NCI-H2171 (cell line): Measurements from ENCODE around the gene STRA6.

Experiments used
- DNase-seq: peaks from one replicate; lab custom pipeline; 2025; lab: John Stamatoyannopoulos, UW

STRA6 gene

DNA sequence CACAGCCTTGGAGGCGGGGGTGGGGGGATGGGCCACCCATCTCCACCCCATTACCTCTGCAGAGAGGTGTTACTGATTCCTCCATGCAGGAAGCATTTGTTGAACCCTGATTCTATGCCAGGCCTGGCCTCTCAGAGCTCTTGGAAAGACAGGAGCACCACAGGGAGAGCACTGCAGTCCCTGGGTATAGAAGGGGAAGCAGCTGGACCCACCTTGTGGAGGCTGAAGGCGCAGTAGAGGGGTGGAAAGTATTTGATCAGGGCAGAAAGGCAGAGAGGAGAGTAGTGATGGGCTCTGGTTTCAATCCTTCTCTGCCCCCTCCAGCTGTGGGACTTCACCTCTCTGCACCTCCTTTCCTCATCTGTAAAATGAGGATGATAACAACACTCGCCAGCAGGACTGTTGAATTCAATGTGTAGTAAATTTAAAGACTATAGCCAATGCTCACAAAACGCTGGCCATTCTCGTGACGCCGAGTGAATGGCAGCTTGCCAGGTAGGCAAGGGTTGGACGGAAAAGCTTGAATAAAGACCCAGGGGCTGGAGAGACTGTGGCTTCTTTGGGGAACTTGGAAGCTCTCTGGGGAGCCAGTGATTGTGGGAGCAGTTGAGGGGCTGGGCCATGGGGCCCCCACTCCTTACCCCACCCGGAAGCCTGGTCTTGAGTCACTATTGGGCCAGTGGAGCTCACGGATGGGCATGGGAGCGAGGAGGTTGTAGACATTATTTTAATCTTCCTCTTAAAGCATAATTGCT, 25.6 kb upstream of the STRA6 start:
- DNase-seq: no peak

GRCh38 chr15:74226761-74227540, 24.4 kb upstream of the STRA6 start:
- DNase-seq: peak; percentile 70

DNA sequence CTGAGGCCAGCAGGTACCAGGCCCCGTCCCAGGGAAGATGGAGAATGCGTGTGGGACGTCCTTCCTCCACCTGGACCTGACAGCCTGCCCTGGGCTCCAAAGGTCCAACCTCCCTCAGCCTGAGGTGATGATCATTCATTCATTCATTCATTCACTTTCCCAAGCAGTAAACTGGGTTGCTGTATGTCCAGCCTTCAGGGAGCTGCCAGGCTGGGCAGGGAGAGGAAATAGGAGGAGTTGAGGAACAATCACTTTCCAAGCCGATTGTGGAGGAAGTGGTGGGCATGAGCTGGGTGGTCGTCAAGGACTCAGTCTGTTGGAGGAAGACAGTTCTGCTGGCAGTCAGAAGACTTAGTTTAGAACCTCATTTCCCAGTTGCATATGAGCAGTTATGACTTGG, 23.3 kb upstream of the STRA6 start:
- DNase-seq: no peak

DNA sequence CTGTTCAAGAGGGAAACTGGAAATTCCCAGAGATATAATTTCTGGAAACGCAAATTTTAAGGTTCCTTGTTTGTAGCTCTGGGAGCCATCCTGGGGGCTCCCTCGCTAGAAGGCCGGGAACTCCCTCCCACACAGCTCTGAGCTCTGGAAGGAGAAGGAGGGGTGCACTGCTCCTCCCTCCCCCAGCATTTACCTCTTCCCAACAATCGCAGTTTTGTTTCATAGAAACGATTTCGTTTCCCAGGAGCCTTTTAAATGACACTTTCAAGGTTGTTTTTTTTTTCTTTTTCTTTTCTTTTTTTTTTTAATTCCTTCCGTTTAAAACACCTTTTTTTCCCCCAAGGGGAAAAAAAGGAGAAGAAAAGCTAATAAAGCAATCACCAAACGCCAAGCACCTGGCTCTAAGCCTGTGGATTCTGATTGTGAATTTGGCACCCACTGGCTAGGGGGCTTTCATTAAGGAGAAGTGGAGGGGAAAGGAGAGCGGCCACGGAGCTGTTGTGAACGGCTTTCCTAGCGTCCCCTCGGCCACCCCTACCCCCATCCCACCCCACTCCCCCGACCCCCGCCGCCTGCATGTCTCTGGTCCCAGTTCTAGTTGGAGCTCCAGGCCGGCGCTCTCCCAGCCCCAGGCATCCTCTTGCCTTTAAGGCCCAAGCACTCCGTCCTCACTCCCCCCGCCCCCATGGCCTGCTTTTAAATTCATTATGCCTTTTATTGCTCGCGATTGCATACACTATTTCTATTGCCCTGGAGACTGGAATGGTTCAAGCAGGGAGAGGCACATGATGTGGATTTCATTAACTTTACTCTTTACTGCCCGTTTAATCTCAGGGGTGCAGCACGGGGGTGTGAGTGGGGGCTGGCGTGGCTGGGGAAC, 19.9 kb upstream of the STRA6 start:
- DNase-seq: no peak

DNA sequence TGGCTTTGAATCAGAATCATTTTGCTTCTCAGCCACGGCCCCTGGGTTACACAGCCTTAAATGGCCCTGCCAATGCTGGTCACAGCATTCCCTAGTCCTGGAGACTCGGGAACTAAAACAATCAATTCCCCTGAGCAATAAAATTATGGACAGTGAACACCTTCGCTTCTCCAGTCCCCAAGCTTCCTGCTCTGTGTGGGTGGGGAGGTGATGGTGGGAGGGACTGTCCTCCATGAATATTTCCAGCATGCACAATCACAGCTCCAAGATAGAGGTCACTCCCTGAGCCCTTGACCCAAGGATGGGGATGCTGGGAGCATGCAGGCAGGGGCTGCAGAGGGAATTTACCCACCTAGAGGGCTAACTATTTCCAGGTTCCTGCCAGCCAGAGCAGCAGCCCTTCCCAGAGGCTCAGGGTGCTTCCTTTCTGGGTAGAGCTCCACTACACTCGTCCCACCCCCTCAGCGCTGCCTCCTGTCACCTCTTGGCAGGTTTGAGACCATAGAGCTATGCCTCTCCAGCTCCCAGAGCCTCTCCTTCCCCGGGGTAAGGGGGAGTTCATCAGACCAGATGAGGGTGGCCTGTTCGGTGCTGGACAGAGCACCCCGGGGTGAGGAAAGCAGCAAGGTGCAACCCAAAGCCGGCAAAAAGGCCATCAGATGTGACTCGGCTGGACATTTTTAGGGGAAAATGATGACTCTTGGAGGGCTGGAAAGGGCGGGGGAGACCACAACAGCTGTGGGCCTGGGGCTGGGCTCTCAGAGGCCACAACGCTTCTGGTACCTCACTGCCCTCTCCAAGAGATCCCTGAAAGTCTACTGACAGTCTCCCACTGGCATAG, 19.0 kb upstream of the STRA6 start:
- DNase-seq: no peak

- no peak for DNase-seq
Observed at GRCh38 chr15:74220475-74221248, 18.1 kb upstream of the STRA6 start.

GRCh38 chr15:74217907-74218885, 15.6 kb upstream of the STRA6 start:
- peak; percentile 89 for DNase-seq

DNA sequence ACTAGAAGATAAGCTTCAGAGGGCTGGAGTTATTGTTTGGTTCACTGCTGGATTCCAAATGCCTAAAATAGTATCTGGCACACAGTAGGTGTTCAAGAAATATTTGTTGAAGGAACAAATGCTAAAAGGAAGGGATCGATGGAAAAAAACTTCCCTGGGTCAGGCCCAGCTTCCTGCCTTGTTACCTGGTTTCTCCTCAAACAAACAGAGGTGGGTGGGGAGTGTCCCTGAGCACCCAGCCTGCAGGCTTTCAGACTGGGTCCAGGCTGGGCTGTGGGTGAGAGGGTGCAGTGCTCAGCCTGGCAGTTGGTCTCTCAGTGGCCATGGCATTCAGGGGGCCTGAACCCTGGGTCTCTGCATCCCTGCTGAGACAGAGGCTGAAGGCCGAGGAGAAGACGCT, 14.4 kb upstream of the STRA6 start:
- no peak for DNase-seq

DNA sequence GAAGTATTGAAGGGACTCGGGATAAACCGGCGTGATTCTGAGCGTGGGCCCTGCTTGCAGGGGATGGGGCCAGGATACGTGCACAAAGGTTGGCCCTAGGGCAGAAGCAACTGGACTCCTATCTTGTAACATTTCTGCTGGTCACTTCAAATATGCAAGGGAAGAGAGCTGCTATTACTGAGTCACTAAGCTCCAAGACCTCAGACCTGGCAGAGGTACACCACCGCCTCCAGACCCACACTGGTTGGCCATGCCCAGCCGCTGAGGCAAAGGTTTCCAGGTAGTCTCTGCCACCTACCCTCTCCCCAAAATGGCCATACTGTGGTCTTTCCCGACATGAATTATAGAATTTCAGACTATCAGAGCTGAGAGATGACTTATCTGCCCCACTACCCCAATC, 13.4 kb upstream of the STRA6 start:
- no peak for DNase-seq

DNA sequence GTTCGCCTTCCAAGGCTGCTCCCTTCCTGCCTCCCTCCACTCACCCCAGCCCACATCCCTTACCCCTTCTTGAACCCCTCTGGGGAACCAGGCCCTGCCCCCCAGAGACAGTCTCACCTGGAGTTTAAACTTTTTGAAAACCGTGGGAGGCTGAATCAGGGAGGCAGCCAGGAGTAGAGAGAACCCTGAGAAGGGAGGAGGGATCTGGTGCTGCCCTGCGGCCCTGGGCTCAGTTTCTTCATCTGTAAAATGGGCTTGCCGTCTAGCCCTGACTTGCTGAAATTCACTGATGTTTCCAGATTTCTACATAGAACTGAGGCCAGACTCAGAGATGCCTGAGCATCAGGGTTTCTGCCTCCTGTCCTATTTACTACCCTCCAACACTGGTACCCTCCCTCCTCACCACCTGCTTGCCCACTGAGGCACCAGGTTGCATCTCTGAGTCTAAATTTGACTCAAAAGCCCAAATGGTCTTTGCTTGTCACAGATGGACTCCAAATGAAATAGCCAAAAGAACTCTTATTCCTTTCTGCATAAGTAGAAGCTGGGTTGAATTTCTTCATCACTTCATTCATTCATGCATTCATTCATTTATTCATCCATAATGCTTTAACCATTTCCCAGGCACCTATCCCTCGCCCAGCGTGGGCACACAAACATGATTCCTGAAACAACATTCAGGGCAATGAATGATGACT, 11.9 kb upstream of the STRA6 start:
- DNase-seq: no peak

DNA sequence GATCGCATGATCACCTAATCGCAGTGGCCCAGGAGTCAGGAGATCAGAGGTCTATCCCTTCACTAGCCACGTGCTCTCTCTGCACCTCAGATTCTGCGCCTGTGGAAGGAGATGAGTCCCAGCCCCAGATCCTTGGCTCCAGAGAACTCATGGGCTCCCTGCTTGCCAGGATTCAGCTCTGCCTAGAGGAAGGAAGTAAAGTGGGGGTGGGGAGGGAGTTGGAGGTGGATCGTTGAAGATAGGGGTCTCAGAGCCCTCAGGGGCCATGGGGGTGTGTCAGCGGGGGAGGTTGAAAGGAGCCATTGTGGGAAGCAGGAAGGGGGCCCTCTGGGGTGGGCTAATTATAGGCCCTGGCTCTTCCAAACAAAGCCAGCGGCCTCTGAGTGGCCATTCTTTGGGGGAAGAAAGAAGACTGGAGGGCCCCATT, 11.3 kb upstream of the STRA6 start:
- DNase-seq: no peak

DNA sequence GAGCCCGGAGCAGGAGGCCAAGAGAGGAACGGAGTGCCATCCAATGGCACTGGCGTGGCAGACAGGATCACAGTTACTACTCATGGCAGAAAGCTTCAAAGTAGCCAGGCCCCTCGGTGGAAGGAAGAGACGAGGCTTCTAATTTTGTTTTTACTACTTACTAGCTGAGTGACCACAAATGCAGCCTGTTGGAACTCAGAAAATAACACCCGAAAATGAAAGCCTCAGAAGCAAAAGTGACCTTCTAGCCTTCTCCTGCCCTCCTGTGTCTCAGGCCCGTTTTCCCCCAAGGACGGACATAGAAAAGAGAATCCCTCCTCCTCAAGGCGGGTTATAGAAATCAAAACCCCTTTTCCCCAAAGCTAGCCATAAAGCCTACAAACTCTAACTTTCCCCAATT, 9.9 kb upstream of the STRA6 start:
- no peak for DNase-seq

- DNase-seq: no peak
Observed at GRCh38 chr15:74211656-74212055, 9.1 kb upstream of the STRA6 start.

GRCh38 chr15:74210729-74211128, 8.1 kb upstream of the STRA6 start:
- DNase-seq: no peak

DNA sequence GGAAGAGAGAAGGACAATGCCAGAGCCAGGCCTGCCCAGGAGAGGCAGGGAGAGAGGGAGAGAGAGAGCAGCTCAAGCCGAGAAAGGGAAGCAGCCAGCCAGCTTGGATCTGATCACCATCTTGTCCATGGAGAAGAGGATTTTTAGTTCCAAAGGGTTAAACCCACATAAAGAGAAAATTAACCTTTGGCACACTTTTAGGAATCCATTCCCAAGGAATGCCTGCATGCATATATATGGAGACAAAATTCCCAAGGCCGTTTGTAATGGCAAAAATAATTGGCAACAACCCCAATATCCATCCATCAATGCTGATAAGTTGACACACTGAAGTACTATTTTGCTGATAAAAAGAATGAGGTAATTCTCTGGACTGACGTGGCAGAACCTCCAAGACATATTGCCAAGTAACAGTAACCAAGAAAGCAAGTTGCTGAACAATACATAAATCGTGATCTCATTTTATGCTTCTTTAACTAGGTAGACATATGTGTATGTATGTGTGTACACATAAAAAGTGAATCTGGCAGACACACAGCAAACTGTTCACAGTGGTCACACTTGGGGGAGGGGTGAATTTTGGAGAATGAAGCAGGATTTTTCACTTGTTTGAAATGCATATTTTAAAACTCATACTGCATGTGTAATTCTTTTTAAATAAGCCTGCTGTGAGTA, 7.5 kb upstream of the STRA6 start:
- no peak for DNase-seq

DNA sequence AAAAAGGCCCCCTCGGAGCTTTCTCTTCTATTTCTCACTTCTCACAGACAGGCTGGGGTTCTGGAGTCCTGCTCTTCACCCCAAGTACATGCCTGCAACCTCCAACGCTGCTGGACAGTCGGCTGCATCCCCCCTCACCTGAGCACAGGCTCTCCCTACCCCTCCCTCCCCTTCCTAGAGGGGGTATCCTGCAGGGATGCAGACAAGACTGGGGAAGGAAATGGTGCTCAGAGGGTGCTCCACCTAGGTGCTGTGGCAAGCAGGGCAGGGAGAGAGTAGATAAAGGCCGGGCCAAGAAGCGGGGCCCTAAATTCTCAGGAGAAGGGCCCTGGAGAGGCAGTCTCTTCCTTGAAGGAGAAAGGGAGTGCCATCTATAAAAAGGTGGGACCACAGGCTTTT, 7.0 kb upstream of the STRA6 start:
- DNase-seq: no peak

- DNase-seq: peak; percentile 67
Observed at GRCh38 chr15:74208901-74209559, 6.4 kb upstream of the STRA6 start.

GRCh38 chr15:74208496-74208895, 5.9 kb upstream of the STRA6 start:
- no peak for DNase-seq
